Measurements from ENCODE around the gene NCAM2.
A peak's percentile ranks its signal among the peaks of the same experiment; 100 is the strongest.

NCAM2 gene

DNA sequence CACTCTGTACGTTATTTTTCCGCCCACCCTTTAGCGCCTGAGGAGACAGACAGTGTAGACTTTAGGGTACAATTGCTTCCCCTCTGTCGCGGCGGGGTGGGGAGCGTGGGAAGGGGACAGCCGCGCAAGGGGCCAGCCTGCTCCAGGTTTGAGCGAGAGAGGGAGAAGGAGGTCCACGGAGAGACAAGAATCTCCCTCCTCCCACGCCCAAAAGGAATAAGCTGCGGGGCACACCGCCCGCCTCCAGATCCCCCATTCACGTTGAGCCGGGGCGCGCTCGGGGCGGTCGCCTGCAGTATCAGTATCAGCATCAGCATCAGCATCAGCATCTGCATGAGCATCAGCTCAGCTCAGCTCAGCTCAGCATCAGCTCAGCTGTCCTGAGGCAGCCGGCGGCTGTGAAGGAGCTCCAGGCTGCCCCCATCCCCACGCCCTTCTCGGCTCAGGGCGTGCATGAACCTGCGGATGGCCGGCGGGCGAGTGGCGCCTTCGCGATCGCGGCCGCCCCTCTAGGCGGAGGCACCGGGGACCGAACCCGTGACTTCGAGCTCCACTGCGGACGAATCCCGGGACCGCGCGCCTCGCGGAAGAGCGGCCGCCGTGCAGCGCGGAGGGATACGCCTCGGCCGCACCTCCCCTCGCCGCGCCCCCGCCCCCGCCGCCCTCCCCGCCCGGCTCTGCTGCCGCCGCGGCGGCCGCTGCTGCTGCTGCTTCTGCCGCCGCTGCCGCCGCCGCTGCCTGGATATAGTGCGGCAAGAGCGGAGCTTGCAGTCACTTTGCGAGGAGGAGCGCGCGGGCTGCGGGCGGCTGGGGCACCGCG, at the start of gene NCAM2:
Gene NCAM2, plus strand, starts transcription at position 774 of the 820 bp plus-strand sequence.
- H3K27ac Mint-ChIP-seq = no peak within 1 kb of the TSS
- H3K27me3 Mint-ChIP-seq = peaks cover 34% of the 10 kb centered on the region
- H3K9me3 Mint-ChIP-seq = no peaks in the 10 kb centered on the region
- H3K4me1 Mint-ChIP-seq = peaks cover 13% of the 10 kb centered on the region
- no peaks in the 10 kb centered on the region for H3K36me3 Mint-ChIP-seq
- H3K4me3 Mint-ChIP-seq = peak within 1 kb of the TSS; percentile 54

GRCh38 chr21:20949884-20950283, 48.3 kb upstream of the NCAM2 start:
- no peaks in the 10 kb centered on the region for H3K27me3 Mint-ChIP-seq
- no peak overlapping the region for H3K4me3 Mint-ChIP-seq
- no peak overlapping the region for H3K27ac Mint-ChIP-seq
- no peaks in the 10 kb centered on the region for H3K36me3 Mint-ChIP-seq
- no peaks in the 10 kb centered on the region for H3K4me1 Mint-ChIP-seq
- H3K9me3 Mint-ChIP-seq = no peaks in the 10 kb centered on the region

GRCh38 chr21:20965816-20966215, 32.4 kb upstream of the NCAM2 start:
- no peak overlapping the region for H3K27ac Mint-ChIP-seq
- H3K4me1 Mint-ChIP-seq = no peaks in the 10 kb centered on the region
- no peaks in the 10 kb centered on the region for H3K27me3 Mint-ChIP-seq
- H3K4me3 Mint-ChIP-seq = no peak overlapping the region
- H3K9me3 Mint-ChIP-seq = no peaks in the 10 kb centered on the region
- no peaks in the 10 kb centered on the region for H3K36me3 Mint-ChIP-seq

- no peaks in the 10 kb centered on the region for H3K4me1 Mint-ChIP-seq
- H3K9me3 Mint-ChIP-seq = no peaks in the 10 kb centered on the region
- no peaks in the 10 kb centered on the region for H3K27me3 Mint-ChIP-seq
Measured at GRCh38 chr21:20968391-20968790, 29.8 kb upstream of the NCAM2 start.

GRCh38 chr21:20970691-20971090, 27.5 kb upstream of the NCAM2 start:
- H3K36me3 Mint-ChIP-seq = no peaks in the 10 kb centered on the region
- no peak overlapping the region for H3K4me3 Mint-ChIP-seq
- H3K27me3 Mint-ChIP-seq = no peaks in the 10 kb centered on the region
- no peaks in the 10 kb centered on the region for H3K9me3 Mint-ChIP-seq
- H3K27ac Mint-ChIP-seq = no peak overlapping the region
- H3K4me1 Mint-ChIP-seq = no peaks in the 10 kb centered on the region

More at GRCh38 chr21:20968391-20968790, 29.8 kb upstream of the NCAM2 start:
- no peaks in the 10 kb centered on the region for H3K36me3 Mint-ChIP-seq
- no peak overlapping the region for H3K4me3 Mint-ChIP-seq
- no peak overlapping the region for H3K27ac Mint-ChIP-seq

DNA sequence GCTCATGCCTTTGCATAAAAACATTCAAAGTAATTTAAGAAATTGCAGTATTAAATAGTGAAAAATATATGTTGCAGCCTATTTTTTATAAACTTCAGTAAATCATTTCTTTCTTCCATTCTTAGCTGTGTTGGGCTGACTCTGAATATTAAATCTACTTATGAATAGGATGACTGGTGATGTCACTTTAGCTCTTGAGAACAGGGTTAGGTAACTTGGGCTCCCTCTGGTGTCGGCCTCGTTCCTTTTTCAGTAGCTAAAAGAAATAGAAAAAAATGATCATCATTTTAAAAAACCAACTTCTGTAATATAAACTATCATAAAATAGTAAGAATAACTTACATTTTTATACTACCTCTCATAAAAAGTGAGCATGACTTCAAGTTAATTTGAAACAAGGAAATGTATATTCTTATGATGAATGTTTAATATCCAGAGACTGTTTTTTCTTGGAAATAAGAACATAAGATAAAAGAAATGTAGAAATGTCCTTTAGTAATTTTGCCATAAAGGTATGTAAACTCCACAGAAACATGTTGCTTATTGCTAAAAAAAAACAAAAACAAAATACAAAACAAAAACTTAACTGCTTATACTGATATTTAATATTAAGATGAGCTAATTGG, 26.8 kb upstream of the NCAM2 start:
- H3K27me3 Mint-ChIP-seq = no peaks in the 10 kb centered on the region
- no peaks in the 10 kb centered on the region for H3K4me1 Mint-ChIP-seq
- H3K4me3 Mint-ChIP-seq = no peak overlapping the region
- H3K36me3 Mint-ChIP-seq = no peaks in the 10 kb centered on the region
- H3K27ac Mint-ChIP-seq = no peak overlapping the region
- no peaks in the 10 kb centered on the region for H3K9me3 Mint-ChIP-seq

DNA sequence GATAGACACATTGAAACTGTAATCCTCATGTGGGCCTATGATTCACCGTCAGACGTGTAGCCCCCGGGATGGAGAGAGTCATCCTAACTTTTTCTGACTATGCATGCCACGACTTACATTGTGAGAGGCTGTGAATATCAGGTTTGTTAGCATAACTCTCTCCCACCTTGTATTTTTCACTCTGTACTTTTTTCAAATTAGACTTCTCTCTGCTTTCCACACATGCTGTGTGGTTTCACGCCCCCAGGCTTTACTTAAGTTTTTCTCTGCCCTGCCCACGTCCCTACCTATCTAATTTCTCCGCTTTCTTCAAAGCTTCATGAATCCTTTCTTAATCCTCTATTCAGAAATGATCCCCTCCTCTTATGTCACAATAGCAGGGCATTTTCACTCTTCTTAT, 3.4 kb upstream of the NCAM2 start:
- Mint-ChIP-seq H3K27ac (no peak overlapping the region), H3K4me1 (peaks cover 13% of the 10 kb centered on the region), H3K4me3 (no peak overlapping the region), H3K27me3 (peaks cover 21% of the 10 kb centered on the region), H3K36me3 (no peaks in the 10 kb centered on the region), H3K9me3 (no peaks in the 10 kb centered on the region)

DNA sequence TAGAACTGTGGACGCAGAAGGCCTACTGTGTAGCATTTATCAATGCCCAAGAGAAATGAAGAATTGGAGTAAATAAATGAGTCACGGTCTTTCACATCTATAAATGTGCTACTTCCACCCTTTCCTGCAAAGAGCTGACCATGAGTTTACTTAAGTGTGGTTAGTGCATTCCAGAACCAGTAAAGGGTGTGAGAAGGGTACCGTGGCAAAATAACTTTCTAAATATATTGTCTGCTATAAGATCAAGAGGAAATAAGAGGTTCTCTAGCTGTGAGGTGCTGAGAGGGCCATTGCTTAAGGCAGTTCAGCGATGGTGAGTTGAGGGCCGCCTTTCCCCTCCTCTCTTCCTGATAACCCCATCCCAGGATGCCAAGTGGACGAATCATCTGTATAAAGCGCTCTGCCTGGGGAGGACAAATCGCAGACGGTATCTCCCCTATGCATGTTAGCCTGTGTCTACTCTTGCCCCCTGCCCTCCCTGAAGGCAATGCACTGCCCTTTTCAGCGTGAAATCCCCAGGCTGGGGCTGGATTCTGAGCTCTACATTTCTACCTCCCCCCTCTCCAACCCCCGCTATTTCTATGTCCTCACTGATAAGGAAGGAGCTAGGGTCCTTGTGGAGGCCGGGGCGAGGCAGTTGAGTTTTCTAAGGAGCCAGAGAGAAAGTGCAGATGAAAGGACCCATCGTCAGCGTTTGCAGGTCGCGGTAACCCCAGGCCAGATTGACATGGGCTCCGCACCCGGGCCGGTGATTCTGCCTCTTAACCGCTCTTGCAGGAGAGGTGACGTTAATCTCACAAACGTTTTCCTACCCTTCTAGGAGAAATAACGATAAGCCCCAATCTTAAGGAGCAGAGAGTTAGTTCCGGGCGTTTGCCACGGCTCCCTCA, 1.5 kb upstream of the NCAM2 start:
- H3K9me3 Mint-ChIP-seq = no peaks in the 10 kb centered on the region
- H3K4me3 Mint-ChIP-seq = peak overlapping the region; percentile 24
- H3K27me3 Mint-ChIP-seq = peaks cover 32% of the 10 kb centered on the region
- no peaks in the 10 kb centered on the region for H3K36me3 Mint-ChIP-seq
- H3K27ac Mint-ChIP-seq = no peak overlapping the region
- peaks cover 13% of the 10 kb centered on the region for H3K4me1 Mint-ChIP-seq

GRCh38 chr21:20997311-20997635, 936 bp upstream of the NCAM2 start:
- Mint-ChIP-seq H3K4me1 (peaks cover 13% of the 10 kb centered on the region), H3K27ac (no peak overlapping the region), H3K4me3 (peak overlapping the region; percentile 16), H3K9me3 (no peaks in the 10 kb centered on the region), H3K27me3 (peaks cover 34% of the 10 kb centered on the region), H3K36me3 (no peaks in the 10 kb centered on the region)

- H3K27ac Mint-ChIP-seq = no peak overlapping the region
- H3K4me3 Mint-ChIP-seq = peak overlapping the region; percentile 54
- no peaks in the 10 kb centered on the region for H3K9me3 Mint-ChIP-seq
- peaks cover 34% of the 10 kb centered on the region for H3K27me3 Mint-ChIP-seq
- H3K4me1 Mint-ChIP-seq = peaks cover 13% of the 10 kb centered on the region
- H3K36me3 Mint-ChIP-seq = no peaks in the 10 kb centered on the region
Measured at GRCh38 chr21:20998456-20998789, 214 bp downstream of the NCAM2 start.

DNA sequence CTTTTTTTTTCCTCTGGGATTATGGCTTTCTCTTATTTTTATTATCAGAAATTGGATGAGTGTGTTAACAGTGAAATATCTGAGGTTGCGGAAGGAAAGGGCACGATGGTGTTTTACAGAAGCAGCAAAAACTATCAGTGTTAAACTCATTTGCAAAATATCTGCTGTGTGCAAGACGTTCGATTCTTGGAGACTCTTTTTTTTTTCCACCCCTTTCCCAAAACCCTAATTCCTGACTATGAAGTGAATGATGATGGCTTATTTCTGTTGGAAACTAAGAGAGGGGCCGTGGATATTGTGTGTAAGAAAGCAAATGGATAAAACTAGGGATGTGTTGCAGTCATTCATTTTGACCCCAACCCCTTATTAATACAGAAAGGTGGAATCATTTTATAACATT, 677 bp downstream of the NCAM2 start:
- Mint-ChIP-seq H3K4me1 (peaks cover 13% of the 10 kb centered on the region), H3K27ac (no peak overlapping the region), H3K36me3 (no peaks in the 10 kb centered on the region), H3K9me3 (no peaks in the 10 kb centered on the region), H3K4me3 (peak overlapping the region; percentile 54), H3K27me3 (peaks cover 34% of the 10 kb centered on the region)

GRCh38 chr21:20999659-21000058, 1.4 kb downstream of the NCAM2 start:
- Mint-ChIP-seq H3K4me3 (no peak overlapping the region), H3K27me3 (peaks cover 34% of the 10 kb centered on the region), H3K36me3 (no peaks in the 10 kb centered on the region), H3K4me1 (peaks cover 13% of the 10 kb centered on the region), H3K27ac (no peak overlapping the region), H3K9me3 (no peaks in the 10 kb centered on the region)

DNA sequence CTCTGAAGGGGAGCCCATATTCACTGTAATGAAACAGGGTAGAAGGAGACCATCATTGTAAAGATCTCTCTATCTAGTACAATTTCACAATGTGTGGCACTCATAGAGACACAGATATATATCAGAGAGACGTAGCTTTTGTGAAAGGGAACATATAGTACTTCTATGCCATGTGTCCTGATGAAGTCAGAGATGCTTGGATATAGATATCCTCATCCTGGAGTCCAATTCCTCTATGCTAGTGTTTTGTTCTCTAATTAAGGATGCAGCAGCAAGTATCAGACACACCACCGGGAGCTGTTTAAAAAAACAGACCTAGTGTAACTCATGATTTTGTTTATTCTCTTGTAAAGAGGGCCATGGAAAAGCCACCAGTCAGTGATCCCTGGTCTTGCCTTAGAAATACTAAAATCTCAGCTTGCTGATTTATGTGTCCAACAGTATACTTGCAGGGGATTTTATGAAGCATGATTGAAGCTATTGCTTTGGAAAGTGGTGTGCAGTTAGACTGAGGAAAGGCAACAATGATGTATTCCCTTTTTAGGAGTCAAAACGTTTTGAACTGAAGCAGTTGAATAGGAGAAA, 2.5 kb downstream of the NCAM2 start:
- H3K4me1 Mint-ChIP-seq = peaks cover 13% of the 10 kb centered on the region
- peaks cover 32% of the 10 kb centered on the region for H3K27me3 Mint-ChIP-seq
- no peaks in the 10 kb centered on the region for H3K36me3 Mint-ChIP-seq
- no peak overlapping the region for H3K4me3 Mint-ChIP-seq
- H3K27ac Mint-ChIP-seq = no peak overlapping the region
- H3K9me3 Mint-ChIP-seq = no peaks in the 10 kb centered on the region

DNA sequence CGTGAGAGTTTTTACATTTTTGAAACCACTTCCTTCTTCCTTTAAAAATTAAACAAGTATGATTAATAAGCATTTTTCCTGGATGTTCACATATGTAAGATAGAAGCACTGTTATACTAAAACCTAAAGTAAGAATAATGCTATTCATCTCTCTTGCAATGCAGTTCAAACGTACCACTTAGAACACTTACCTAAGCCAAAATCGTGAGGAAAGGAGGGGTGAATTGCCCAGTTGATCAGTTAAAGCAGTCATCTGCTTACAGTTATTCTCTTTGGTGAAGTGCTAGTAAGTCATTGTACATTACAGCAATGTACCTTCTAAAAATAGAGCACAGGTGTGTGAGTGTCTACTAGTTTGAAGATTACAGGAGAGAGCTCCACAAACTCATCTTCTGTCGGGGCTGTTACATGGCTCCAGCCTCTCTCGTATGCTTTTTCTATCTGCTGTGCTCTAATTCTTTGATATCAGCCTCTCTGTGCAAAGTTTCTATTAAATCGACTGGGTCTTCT, 3.4 kb downstream of the NCAM2 start:
- Mint-ChIP-seq H3K9me3 (no peaks in the 10 kb centered on the region), H3K36me3 (no peaks in the 10 kb centered on the region), H3K27ac (no peak overlapping the region), H3K4me3 (no peak overlapping the region), H3K27me3 (peaks cover 29% of the 10 kb centered on the region), H3K4me1 (peaks cover 13% of the 10 kb centered on the region)

GRCh38 chr21:21002153-21002552, 3.9 kb downstream of the NCAM2 start:
- Mint-ChIP-seq H3K4me1 (peaks cover 9% of the 10 kb centered on the region), H3K9me3 (no peaks in the 10 kb centered on the region), H3K27ac (no peak overlapping the region), H3K36me3 (no peaks in the 10 kb centered on the region), H3K4me3 (no peak overlapping the region), H3K27me3 (peaks cover 26% of the 10 kb centered on the region)

Data from activated naive CD4-positive, alpha-beta T cell treated with anti-CD3 and anti-CD28 coated beads, Interleukin-2, amount 50 U/mL, for 24 hours (primary cell).